ENCODE measurements around the gene TMEM26.

The TMEM26 gene

DNA sequence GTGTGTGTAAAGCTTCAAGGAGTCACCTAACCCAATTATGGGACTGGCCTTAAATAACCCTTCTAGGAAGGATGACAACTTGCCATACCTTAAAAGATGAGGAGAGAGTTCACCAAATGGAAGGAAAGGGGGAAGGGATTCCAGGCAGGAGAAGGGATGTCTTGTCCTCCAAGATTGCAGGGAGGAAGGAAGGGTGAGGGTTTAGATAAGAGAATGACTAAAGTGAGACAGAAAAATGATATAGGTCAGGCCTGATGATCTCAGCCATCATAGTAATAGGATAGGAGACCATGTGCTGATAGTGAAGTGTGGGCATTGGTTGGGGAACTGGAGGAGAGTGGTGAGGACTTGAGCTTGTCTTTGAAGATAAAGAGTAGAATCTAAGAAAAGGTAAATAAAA, 7.7 kb upstream of the TMEM26 start:
- FAIRE-seq (no peak), DNase-seq (ENCODE audit: insufficient read length, low spot score) (no peak)
- TF ChIP-seq, protein P1, sequence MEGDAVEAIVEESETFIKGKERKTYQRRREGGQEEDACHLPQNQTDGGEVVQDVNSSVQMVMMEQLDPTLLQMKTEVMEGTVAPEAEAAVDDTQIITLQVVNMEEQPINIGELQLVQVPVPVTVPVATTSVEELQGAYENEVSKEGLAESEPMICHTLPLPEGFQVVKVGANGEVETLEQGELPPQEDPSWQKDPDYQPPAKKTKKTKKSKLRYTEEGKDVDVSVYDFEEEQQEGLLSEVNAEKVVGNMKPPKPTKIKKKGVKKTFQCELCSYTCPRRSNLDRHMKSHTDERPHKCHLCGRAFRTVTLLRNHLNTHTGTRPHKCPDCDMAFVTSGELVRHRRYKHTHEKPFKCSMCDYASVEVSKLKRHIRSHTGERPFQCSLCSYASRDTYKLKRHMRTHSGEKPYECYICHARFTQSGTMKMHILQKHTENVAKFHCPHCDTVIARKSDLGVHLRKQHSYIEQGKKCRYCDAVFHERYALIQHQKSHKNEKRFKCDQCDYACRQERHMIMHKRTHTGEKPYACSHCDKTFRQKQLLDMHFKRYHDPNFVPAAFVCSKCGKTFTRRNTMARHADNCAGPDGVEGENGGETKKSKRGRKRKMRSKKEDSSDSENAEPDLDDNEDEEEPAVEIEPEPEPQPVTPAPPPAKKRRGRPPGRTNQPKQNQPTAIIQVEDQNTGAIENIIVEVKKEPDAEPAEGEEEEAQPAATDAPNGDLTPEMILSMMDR (IDR thresholded peaks at IDR 0.05; ENCODE audit: insufficient read depth, missing control alignments) = no peak

DNA sequence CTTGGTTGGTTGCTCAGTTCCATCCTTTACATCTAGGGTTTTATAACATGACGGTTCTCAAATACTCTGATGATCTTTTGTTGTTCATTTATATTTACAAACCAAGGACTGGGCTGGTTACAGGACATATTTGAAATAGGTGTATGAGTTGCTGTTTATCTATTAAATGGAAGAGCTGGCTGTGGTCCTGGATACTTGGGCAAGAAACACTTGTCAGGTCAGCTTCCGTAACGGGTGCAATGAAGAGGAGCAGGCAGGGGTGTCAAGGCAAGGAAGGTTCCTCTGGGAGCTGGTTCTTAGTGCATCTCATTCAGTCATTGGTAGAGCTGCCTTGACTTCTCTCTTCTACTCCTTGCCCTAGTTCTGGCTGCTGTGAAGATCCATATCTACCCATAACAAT, 4.8 kb upstream of the TMEM26 start:
- TF ChIP-seq, protein P1 (IDR thresholded peaks at IDR 0.05; ENCODE audit: insufficient read depth, missing control alignments) = no peak
- DNase-seq (ENCODE audit: insufficient read length, low spot score) (no peak), FAIRE-seq (no peak)

DNA sequence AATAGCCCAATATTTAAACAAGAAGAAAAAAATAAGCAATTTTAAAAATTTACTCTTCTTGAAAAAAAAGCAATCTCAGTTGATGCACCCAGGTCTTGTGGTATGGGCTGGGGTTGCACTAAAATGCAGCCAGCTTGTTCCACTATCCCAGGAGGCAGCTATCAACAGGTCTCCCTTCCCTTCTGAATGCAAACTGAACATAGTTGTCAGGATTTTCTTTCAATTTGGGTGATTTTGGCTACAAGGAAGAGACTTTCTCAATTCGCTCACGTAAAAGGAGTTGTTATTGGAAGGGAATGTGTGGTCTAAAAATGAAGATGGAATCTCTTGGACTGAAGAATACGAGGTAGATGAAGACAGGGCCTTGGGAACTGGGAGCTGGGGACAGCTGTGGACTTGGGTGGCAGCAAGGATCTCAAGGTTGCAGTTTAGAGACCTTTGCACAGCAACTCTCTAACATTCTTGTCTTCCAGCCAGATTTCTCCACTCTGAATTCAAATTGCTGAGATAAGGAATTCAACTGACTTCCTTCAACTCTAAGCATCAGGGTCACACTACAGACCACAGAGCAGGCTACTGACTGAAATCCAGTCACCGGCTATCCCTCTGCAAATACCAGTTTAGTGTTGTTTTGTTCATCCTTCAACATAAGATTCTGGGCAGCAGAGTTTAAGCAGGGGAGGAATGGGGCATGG, 3.1 kb upstream of the TMEM26 start:
- no peak for DNase-seq (ENCODE audit: insufficient read length, low spot score)
- TF ChIP-seq, protein P1 (IDR thresholded peaks at IDR 0.05; ENCODE audit: insufficient read depth, missing control alignments) = no peak
- FAIRE-seq = no peak

DNA sequence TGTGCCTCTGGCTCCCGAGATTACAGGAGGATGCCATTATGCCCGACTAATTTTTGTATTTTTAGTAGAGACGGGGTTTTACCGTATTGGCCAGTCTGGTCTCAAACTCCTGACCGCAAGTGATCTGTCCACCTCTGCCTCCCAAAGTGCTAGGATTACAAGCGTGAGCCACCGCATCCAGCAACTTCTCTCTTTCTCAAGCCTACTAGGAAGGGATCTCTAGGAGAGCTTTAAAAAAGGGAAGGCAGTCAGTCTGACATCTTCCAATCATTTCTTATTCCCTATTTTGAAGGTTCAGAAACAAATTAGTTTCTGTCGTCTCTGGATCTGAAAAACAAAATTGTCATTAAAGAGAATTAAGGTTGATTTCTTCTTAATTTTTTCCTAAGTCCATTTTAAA, 2.5 kb upstream of the TMEM26 start:
- FAIRE-seq = no peak
- no peak for DNase-seq (ENCODE audit: insufficient read length, low spot score)
- TF ChIP-seq, protein P1 (IDR thresholded peaks at IDR 0.05; ENCODE audit: insufficient read depth, missing control alignments) = no peak

DNA sequence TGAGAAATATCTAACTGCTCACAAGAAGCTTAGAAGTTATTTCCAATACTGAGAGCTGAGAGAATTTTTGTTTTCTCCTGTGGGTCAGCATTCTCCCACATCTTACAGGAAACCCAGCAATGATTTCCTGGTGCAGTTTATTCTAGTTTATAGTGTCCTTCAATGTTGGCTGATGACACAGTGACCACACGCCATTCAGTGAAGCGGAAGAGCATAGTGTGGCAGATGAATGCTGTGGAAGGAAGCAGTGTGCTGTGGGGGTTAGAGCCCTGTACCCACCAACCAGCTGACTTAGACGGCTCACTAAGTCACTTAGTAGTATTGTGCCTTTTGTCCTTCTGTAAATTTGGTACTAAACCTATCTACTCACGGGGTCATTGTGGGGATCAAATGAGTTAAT, 1.4 kb upstream of the TMEM26 start:
- no peak for FAIRE-seq
- TF ChIP-seq, protein P1 (IDR thresholded peaks at IDR 0.05; ENCODE audit: insufficient read depth, missing control alignments) = no peak
- DNase-seq (ENCODE audit: insufficient read length, low spot score) = no peak

DNA sequence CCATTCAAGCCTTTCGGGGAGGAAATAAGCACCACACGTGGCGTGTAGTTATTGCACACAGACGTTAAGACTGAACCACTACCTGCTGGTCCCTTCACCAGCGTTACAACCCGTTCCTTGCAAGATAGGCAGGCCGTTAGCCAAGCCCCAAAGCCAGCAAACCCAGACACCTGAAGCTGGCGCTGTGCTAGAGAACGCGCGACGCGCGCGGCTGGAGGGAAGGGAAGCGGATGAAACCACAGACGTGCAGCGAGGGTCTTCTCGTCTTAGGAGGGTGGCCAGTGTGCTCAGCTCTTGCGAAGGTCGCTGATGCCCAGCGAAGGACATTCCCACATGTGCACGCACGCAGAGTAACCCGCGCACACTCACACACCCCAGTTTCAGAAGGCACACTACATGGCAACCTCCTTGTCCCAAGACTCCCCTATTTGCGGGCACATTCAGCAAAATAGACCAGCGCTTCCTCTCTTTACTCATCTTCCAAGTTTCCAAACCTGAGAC, 980 bp downstream of the TMEM26 start:
- TF ChIP-seq, protein P1 (IDR thresholded peaks at IDR 0.05; ENCODE audit: insufficient read depth, missing control alignments) = no peak
- no peak for FAIRE-seq
- no peak for DNase-seq (ENCODE audit: insufficient read length, low spot score)

DNA sequence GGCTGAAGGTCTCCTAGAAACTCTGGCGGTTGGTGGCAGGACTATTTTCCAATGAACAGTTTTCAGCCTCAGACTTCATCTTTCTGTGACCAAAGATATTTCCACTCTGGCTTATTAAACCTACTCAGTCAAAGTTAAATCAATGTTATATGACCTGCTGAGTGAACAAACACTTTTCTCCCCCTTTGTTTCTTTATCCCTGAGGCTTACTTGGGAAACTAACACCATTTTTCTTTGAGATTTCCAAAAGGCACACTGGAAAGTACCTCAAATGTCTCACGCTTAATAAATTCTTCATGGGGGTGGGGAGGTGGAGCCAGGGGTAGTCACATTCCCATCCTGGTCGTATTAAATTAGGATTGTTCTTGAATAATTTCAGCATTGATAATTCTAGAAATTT, 1.8 kb downstream of the TMEM26 start:
- FAIRE-seq (no peak), DNase-seq (ENCODE audit: insufficient read length, low spot score) (no peak)
- TF ChIP-seq, protein P1 (IDR thresholded peaks at IDR 0.05; ENCODE audit: insufficient read depth, missing control alignments) = no peak

Measured in D721Med (cell line).